NCI-H2227 treated with DMSO at 0.1 percent for 48 hours (cell line): ENCODE results near the gene H2BK1.

Experiments used
- DNase-seq: peaks from one replicate; lab custom pipeline; 2025; lab: John Stamatoyannopoulos, UW

The H2BK1 gene

DNA sequence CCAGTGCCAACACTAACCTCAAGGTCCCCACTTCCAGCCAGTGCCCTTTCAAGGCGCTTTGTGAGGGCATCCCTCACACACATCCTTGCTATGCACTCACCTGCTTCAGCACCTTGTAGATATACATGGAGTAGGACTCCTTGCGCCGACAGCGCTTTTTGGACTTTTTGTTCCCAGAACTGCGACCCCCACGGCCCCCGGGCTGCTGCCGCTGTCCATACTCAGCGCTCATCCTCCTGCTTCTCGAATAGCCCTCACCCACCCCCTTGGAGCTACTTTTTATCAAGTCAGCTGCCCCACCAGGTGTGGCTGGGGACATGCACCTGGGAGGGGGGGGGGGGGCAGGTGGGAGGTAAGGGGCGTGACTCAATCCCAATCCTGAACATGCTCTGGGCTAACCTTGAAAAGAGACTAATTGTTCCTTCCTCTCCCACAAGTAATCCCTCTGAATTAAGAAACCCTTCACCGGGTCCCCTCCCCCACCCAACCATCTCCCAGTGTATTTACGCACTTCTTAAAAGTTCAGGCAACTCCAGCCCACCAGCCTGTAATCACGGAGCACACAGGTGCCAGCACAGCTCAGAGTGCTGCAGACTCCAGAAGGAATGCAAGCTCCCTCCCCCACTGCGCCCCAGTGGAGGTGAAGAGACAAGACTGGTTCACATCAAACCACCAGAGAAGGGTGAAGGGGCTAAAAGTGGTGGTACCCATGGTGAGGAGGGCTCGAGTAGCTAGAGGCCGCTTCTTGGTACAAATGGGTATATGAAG, at the start of gene H2BK1:
Gene H2BK1 (minus strand): TSS at position 402 of the 768 bp plus-strand sequence. CDS start 170 bp downstream, at position 232.
- DNase-seq: no peak

- DNase-seq: no peak
Observed at GRCh38 chr7:151257990-151258389, 47.7 kb upstream of the H2BK1 start.

GRCh38 chr7:151256410-151257045, 46.2 kb upstream of the H2BK1 start:
- DNase-seq: no peak

DNA sequence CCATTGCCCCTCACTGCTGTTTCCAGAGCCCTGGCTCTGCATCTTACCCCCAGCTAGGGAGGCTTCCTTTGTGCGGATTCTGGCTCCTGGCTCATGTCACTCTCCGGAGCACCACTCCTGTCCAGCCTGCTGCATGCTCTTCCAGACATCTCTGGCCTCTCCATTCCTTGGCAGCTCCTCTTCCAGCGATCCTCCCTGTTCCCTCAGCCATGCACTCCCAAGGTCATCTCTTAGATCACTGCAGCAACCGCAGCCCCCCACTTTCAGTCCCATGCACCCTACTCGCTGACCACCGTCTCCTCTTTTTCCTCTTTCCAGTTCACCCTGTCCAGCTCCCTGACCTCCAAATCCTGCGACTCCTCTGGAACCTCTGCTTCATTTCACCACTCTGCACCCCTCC, 45.1 kb upstream of the H2BK1 start:
- DNase-seq: no peak

- DNase-seq: no peak
Observed at GRCh38 chr7:151254851-151255250, 44.6 kb upstream of the H2BK1 start.

- DNase-seq: no peak
Observed at GRCh38 chr7:151254316-151254715, 44.0 kb upstream of the H2BK1 start.

- DNase-seq: no peak
Observed at GRCh38 chr7:151252961-151253711, 42.8 kb upstream of the H2BK1 start.

GRCh38 chr7:151252561-151252835, 42.2 kb upstream of the H2BK1 start:
- no peak for DNase-seq

DNA sequence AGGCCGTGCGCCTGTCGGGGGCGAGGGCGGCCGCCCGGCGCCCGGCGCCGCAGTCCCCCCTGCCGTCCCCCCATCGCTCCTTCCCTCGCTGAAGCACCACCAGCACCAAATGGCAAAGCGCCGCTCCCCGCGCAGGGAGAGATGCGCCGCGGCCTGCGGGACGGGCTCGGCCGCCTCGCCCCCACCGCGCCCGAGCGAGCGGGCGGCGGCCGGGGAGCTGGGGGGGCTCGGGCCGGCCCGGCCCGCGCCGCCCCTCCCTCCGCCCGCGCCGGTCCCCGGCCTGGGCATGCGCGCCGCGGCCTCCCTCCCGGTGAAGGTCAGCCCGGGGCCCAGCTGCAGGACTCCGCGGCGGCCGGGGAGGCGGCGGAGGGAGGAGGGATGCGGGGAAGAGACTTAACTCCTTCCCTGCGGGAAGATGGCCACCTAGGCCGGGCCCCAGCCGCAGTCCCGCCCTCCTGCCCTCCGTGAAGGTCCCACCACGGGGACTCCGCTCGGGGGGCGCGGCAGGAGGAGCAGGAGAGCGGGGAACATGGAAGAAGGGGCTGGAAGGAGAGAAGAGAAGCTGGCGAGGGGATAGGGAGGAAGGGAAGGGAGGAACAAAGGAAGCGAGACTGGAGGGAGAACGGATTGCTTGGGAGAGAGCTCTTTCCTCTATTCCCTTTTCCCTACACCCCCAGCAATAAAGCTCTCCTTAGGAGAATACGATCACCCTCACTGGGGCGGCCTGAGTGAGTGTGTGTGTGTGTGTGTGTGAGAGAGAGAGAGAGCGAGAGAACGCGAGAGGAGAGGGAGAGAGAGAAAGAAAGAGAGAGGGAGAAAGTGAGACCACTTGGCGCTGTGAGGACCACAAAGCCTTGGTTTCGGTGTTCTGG, 41.6 kb upstream of the H2BK1 start:
- DNase-seq: peak; percentile 78

GRCh38 chr7:151251328-151251688, 41.0 kb upstream of the H2BK1 start:
- no peak for DNase-seq

DNA sequence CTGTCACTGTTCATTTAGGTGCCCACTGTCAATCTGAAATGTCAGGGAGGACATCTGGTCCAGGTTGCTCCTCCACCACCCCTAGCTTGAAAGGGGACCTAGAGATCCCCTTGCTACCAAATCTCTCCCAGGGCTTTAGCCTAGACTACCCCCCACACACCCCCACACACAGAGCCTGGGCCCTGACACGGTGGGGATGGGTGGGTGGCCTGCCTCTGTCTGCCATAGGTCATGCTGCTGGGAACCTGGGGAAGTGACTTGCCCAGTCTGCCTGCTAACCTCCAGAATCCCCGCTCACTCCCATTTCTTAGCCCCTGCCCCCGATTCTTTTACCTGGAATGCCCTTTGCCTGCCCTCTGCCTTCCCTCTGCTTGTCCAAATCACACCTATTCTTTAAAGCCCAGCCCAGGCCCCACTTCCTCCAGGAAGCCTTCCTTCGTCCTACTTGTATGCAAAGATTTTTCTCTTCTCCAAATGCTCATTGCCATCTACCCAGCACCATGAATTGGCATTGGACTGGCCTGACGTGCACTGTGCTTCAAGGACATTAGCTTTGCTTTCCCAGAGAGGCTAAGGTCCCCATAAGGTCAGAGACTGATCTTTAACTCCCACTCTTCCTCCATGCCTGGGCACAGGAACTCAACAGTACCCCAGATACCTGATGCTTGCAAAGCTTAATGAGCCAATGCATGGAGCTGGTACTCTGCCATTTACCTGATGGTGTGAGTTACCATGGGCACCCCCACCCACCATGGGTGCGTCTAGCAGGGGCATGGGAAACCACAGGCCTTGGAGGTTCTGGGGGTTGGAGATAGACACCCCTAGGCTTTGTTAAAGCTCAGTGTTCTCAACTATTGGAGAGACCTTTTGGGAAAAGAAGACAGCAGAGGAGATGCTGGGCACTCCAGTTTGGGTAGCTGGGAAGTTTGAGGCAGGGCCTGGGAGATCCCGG, 40.2 kb upstream of the H2BK1 start:
- no peak for DNase-seq

DNA sequence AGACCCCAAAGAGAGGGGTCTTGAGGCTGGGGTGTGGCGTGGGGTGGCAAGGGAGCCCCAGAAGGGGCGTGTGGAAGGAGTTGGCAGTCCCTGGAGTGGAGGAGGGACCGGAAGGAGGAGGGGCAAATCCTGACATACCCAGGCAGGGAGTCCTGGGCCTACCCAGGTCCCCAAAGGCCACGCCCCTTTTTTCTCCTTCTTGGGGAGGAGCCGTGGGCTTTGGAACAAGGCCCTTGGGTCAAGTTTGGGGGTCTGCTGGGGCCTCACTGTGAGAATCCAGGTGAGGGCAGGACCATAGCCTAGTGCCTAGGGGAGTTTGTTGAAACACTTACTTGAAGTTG, 39.4 kb upstream of the H2BK1 start:
- peak; percentile 48 for DNase-seq

- peak; percentile 31 for DNase-seq
Observed at GRCh38 chr7:151249034-151249731, 38.9 kb upstream of the H2BK1 start.

- DNase-seq: peak; percentile 47
Observed at GRCh38 chr7:151248346-151249033, 38.2 kb upstream of the H2BK1 start, which contains the start of gene SMARCD3. SMARCD3 (minus strand) TSS chr7:151248694; CDS start chr7:151248562, 132 bp downstream.

DNA sequence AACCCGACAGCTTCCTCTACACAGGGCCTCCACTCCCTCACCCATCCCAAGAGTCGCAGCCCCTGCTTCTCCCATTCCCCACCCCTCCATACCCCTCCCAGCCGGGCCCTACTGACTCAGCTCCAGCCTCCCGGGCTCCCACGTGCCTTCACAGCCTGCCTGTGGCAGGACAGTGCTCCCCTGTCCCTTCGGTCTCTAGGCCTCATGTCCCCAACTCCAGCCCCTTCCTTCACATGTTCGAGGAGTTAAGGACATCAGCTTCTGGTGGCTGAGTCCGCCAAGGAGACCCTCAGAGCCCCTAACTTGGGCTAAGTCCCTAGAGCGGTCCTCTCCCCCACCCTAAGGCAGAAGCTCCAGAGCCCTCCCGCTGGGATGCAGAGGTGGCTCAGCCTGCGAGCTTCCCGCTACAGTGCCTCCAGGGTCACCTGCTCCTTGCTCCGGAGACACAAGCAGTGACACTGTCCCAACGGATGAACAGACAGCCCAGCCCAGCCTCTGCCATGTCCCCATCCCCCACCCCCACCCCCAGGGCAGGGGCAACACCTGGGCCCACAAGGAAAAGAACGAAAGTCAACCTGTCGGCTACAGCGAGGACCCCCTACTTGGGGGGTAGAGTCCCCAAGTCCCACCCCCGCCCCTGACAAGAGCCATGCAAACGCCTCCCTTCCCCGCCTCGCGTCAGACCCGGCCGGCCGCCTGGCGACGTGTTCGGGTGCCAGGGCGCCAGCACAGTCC, 37.5 kb upstream of the H2BK1 start:
- no peak for DNase-seq

DNA sequence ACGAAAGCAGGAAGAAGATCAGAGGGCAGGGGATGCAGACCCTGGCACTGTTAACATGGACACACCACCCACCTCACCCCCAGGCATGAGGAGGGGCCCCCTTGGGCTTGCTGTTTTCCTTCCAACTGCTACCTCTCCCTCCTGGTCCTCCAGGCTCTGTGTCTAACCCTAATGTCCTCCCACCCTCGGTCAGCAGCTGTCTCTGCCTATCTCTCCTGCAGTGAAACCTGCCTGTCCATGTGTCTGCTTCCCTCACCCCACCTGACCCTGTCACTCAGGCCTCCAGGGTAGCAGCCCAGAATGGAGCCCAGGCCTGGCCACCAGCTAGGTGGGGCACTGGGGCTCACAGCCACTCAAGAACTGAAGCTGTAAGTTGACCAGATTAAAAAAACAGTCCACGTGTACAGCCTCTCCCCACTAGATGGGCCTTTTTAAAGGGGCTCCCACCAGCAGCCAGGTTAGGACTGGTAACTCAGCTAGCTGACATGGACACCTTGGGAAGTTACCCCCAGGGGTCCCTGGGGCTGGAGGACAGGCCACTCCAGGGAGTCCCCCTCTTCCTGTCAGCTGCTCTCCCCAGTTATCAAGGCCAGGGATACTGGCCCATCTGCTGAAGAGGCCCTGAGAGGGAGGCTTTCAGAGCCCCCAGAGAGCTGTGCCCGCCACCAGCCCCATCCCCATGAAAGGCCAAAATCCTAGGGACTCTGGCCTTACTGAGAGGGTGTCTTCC, 36.7 kb upstream of the H2BK1 start:
- no peak for DNase-seq

GRCh38 chr7:151246102-151246850, 36.0 kb upstream of the H2BK1 start:
- no peak for DNase-seq
